H9 (cell line): ENCODE data around the gene STOX1. TPM values are rescaled to one million over a fixed set of nuclear protein-coding genes. Genes with fewer than 3 reads are reported as not detected.

ENCODE experiments used
- DNase-seq: peaks from one replicate; pipeline ENCODE4 v3.0.0-alpha.2; 2017
- H2AFZ ChIP-seq: one replicate; pipeline ENCODE4 v1.6.1; 2013; ENCODE audit warnings: mild to moderate bottlenecking, low read length, control low read depth, moderate library complexity
- H2AK5ac ChIP-seq: 2 replicates; pipeline ENCODE4 v1.6.1; 2013; ENCODE audit warnings: low read length, control low read depth, mixed read lengths; ENCODE audit not compliant: insufficient read length
- H2BK120ac ChIP-seq: one replicate; pipeline ENCODE4 v1.6.1; 2013; ENCODE audit warnings: low read depth, mild to moderate bottlenecking, low read length, control low read depth, inconsistent platforms; ENCODE audit not compliant: poor library complexity, severe bottlenecking
- H2BK12ac ChIP-seq: 2 replicates; pipeline ENCODE4 v1.6.1; 2013; ENCODE audit warnings: low read length, control low read depth, mixed read lengths, low read depth; ENCODE audit not compliant: insufficient read length
- H2BK15ac ChIP-seq: 2 replicates; pipeline ENCODE4 v1.6.1; 2013; ENCODE audit warnings: low read depth, low read length, control low read depth
- H2BK20ac ChIP-seq: one replicate; pipeline ENCODE4 v1.6.1; 2013; ENCODE audit warnings: low read depth, mild to moderate bottlenecking, low read length, control low read depth, inconsistent platforms; ENCODE audit not compliant: poor library complexity, severe bottlenecking
- H2BK5ac ChIP-seq: 2 replicates; pipeline ENCODE4 v1.6.1; 2013; ENCODE audit warnings: low read length, control low read depth, mixed read lengths; ENCODE audit not compliant: insufficient read length
- H3K14ac ChIP-seq: 2 replicates; pipeline ENCODE4 v1.6.1; 2013; ENCODE audit warnings: low read length, control low read depth; ENCODE audit not compliant: insufficient read depth
- H3K18ac ChIP-seq: 2 replicates; pipeline ENCODE4 v1.6.1; 2013; ENCODE audit warnings: low read depth, mild to moderate bottlenecking, mixed read lengths, low read length, control low read depth; ENCODE audit not compliant: insufficient read length
- H3K23ac ChIP-seq: 2 replicates; pipeline ENCODE4 v1.6.1; 2013; ENCODE audit warnings: low read length, control low read depth, mixed read lengths, low read depth; ENCODE audit not compliant: insufficient read length
- H3K23me2 ChIP-seq: 2 replicates; pipeline ENCODE4 v1.6.1; 2013; ENCODE audit warnings: low read depth, mild to moderate bottlenecking, mixed read lengths, low read length, control low read depth; ENCODE audit not compliant: insufficient read length, poor library complexity, severe bottlenecking
- H3K27ac ChIP-seq: 2 replicates; pipeline ENCODE4 v1.5.1; 2013; ENCODE audit warnings: low read length, control low read depth, mixed read lengths, low read depth; ENCODE audit not compliant: insufficient read length
- H3K27me3 ChIP-seq: 2 replicates; pipeline ENCODE4 v1.6.1; 2013; ENCODE audit warnings: low read length, control low read depth, inconsistent platforms; ENCODE audit not compliant: insufficient read depth
- H3K4ac ChIP-seq: 2 replicates; pipeline ENCODE4 v1.6.1; 2013; ENCODE audit warnings: low read depth, mild to moderate bottlenecking, control low read depth, inconsistent platforms, low read length, moderate library complexity
- H3K4me1 ChIP-seq: 2 replicates; pipeline ENCODE4 v1.6.1; 2013; ENCODE audit warnings: low read length, control low read depth, inconsistent platforms; ENCODE audit not compliant: insufficient read depth
- H3K4me2 ChIP-seq: 2 replicates; pipeline ENCODE4 v1.6.1; 2013; ENCODE audit warnings: low read length, control low read depth, mixed read lengths; ENCODE audit not compliant: insufficient read length, insufficient read depth
- H3K56ac ChIP-seq: 2 replicates; pipeline ENCODE4 v1.6.1; 2013; ENCODE audit warnings: low read depth, mild to moderate bottlenecking, mixed read lengths, low read length, control low read depth; ENCODE audit not compliant: insufficient read length
- H3K79me1 ChIP-seq: 2 replicates; pipeline ENCODE4 v1.6.1; 2013; ENCODE audit warnings: low read depth, mild to moderate bottlenecking, moderate library complexity, low read length, control low read depth, inconsistent platforms; ENCODE audit not compliant: insufficient read depth, poor library complexity, severe bottlenecking
- H3K79me2 ChIP-seq: 2 replicates; pipeline ENCODE4 v1.6.1; 2013; ENCODE audit warnings: low read length, control low read depth, inconsistent platforms; ENCODE audit not compliant: insufficient read depth
- H3K9ac ChIP-seq: 2 replicates; pipeline ENCODE4 v1.6.1; 2013; ENCODE audit warnings: low read length, control low read depth, mixed read lengths; ENCODE audit not compliant: insufficient read length; ENCODE audit errors: extremely low read depth
- H3K9me3 ChIP-seq: one replicate; pipeline ENCODE4 v1.6.1; 2013; ENCODE audit warnings: low read depth, low read length, inconsistent platforms; ENCODE audit not compliant: control insufficient read depth
- H3T11ph ChIP-seq: one replicate; pipeline ENCODE4 v1.6.1; 2013; ENCODE audit warnings: mild to moderate bottlenecking, low read length, control low read depth, inconsistent platforms
- H4K20me1 ChIP-seq: one replicate; pipeline ENCODE4 v1.6.1; 2013; ENCODE audit not compliant: control insufficient read depth, insufficient read length, insufficient read depth
- H4K5ac ChIP-seq: 2 replicates; pipeline ENCODE4 v1.6.1; 2013; ENCODE audit warnings: low read depth, mild to moderate bottlenecking, mixed read lengths, low read length, control low read depth; ENCODE audit not compliant: insufficient read length
- H4K8ac ChIP-seq: replicated peaks from 2 replicates; pipeline ENCODE4 v1.6.1; 2013; ENCODE audit warnings: low read length, control low read depth, mixed read lengths, low read depth; ENCODE audit not compliant: insufficient read length
- H4K91ac ChIP-seq: 2 replicates; pipeline ENCODE4 v1.6.1; 2013; ENCODE audit warnings: low read depth, mild to moderate bottlenecking, moderate library complexity, mixed read lengths, low read length, control low read depth; ENCODE audit not compliant: insufficient read length
- H3K27ac Mint-ChIP-seq, 3 experiments: 2 replicates in 2 of 3; 3 replicates in 1 of 3; pipeline ENCODE4 v1.8.0; 2020 to 2021; ENCODE audit warnings: mixed read lengths in 3 of 3, mild to moderate bottlenecking in 1 of 3, moderate library complexity in 1 of 3
- H3K27me3 Mint-ChIP-seq: 2 replicates; pipeline ENCODE4 v1.8.0; 2021; ENCODE audit warnings: low read depth, mild to moderate bottlenecking, moderate library complexity, mixed read lengths
- H3K36me3 Mint-ChIP-seq, 3 experiments: 2 replicates in 2 of 3; 3 replicates in 1 of 3; pipeline ENCODE4 v1.8.0; 2020 to 2021; ENCODE audit warnings: low read depth in 3 of 3, mixed read lengths in 3 of 3; ENCODE audit not compliant: insufficient read depth in 1 of 3
- H3K4me1 Mint-ChIP-seq, 2 experiments: 2 replicates each; pipeline ENCODE4 v1.8.0; 2020; ENCODE audit warnings: mixed read lengths in 2 of 2
- H3K4me3 Mint-ChIP-seq, 2 experiments: 2 replicates in 1 of 2; 3 replicates in 1 of 2; pipeline ENCODE4 v1.8.0; 2020 to 2021; ENCODE audit warnings: mild to moderate bottlenecking in 2 of 2, mixed read lengths in 2 of 2, moderate library complexity in 1 of 2
- H3K9me3 Mint-ChIP-seq, 2 experiments: 2 replicates in 1 of 2; 3 replicates in 1 of 2; pipeline ENCODE4 v1.8.0; 2020; ENCODE audit warnings: mild to moderate bottlenecking in 2 of 2, mixed read lengths in 2 of 2, moderate library complexity in 1 of 2
- WGBS: extraction: QIAGEN DNeasy Blood & Tissue Kit; methylation state at CpG from one replicate; pipeline ENCODE4 v1.1.7; 2013; ENCODE audit warnings: missing lambda C conversion rate, low lambda C conversion rate, mixed read lengths; ENCODE audit not compliant: insufficient read length; ENCODE audit errors: extremely low coverage; 5-methylcytosine and 5-hydroxymethylcytosine counted together
- total RNA-seq: library from RNA; stranded (reverse); gene quantifications from 2 replicates; pipeline ENCODE4 v1.2.1, GENCODE V29; 2021
- TF ChIP-seq, protein P1 (sequence below): fragments of 200-600 bp; sonication (generic); conservative IDR thresholded peaks from 3 replicates; pipeline ENCODE4 v1.8.0; 2021; ENCODE audit warnings: antibody characterized with exemption, mild to moderate bottlenecking

The STOX1 gene
- total RNA-seq, 1 experiment from 2014 or later = 5.8 TPM

DNA sequence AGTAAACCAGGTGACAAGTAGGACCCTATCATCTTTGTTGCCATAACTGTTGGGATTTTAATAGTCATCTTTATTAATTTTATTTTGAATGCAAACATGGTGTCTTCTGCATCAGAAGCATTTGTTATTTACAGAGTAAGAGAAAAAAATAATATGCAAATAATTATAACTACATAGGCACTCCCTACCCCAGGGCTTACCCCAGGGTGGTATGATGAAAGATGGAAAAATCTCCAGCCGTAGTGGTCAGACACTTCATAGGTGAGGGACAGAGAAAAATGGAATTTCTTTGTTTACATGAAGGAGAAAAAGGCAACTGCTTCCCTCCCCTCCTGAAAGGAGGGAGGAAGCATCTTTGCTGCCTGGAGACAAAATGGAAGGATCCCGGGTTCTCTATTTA, 29.7 kb downstream of the STOX1 start:
- Histone ChIP-seq H3K9me3 (peaks cover 10% of the 10 kb centered on the region), H2BK15ac (no peak overlapping the region), H3K79me2 (no peaks in the 10 kb centered on the region), H3K4me1 (peaks cover 2% of the 10 kb centered on the region; the same call in 1 of the 2 replicates), H3K23me2 (no peaks in the 10 kb centered on the region), H2BK120ac (no peak overlapping the region), H3K14ac (no peak overlapping the region), H3K79me1 (no peaks in the 10 kb centered on the region), H2BK12ac (no peak overlapping the region), H4K20me1 (no peaks in the 10 kb centered on the region), H4K8ac (no peak overlapping the region), H2BK20ac (no peak overlapping the region), H3K56ac (no peak overlapping the region), H3T11ph (no peak overlapping the region), H3K18ac (no peak overlapping the region), H3K23ac (no peak overlapping the region), H2BK5ac (no peak overlapping the region), H2AFZ (no peak overlapping the region), H3K27ac (no peak overlapping the region), H3K9ac (no peak overlapping the region), H4K5ac (no peak overlapping the region), H3K4ac (no peak overlapping the region), H2AK5ac (no peak overlapping the region), H3K4me2 (no peak overlapping the region), H3K27me3 (no peaks in the 10 kb centered on the region), H4K91ac (no peak overlapping the region)
- WGBS = no CpG with 5 or more reads among the region's 2 CpGs
- Mint-ChIP-seq H3K9me3 (peaks cover 26 to 30% of the 10 kb centered on the region in 2 experiments), H3K27ac (no peak overlapping the region), H3K27me3 (no peaks in the 10 kb centered on the region; the same call in none of the 2 replicates), H3K4me1 (peaks cover 8 to 11% of the 10 kb centered on the region in 2 experiments; a peak in 3 of 4 replicates), H3K4me3 (no peak overlapping the region), H3K36me3 (peaks cover 21 to 28% (median 27%) of the 10 kb centered on the region in 3 experiments)
- TF ChIP-seq, protein P1, sequence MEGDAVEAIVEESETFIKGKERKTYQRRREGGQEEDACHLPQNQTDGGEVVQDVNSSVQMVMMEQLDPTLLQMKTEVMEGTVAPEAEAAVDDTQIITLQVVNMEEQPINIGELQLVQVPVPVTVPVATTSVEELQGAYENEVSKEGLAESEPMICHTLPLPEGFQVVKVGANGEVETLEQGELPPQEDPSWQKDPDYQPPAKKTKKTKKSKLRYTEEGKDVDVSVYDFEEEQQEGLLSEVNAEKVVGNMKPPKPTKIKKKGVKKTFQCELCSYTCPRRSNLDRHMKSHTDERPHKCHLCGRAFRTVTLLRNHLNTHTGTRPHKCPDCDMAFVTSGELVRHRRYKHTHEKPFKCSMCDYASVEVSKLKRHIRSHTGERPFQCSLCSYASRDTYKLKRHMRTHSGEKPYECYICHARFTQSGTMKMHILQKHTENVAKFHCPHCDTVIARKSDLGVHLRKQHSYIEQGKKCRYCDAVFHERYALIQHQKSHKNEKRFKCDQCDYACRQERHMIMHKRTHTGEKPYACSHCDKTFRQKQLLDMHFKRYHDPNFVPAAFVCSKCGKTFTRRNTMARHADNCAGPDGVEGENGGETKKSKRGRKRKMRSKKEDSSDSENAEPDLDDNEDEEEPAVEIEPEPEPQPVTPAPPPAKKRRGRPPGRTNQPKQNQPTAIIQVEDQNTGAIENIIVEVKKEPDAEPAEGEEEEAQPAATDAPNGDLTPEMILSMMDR = no peak
- no peak for DNase-seq
